Spleen (tissue), 11 donors: ENCODE results near the gene ELAVL4. TPM values are rescaled to one million over a fixed set of nuclear protein-coding genes. Genes with fewer than 3 reads are reported as not detected.

Source experiments
- DNase-seq: peaks from one replicate; pipeline ENCODE4 v3.0.0-alpha.2; 2020
- H3K27ac ChIP-seq, 8 donors: fragments of 200-600 bp; sonication (generic) in 7 of 8; 1 replicate in 4 of 8; 2 replicates in 4 of 8; pipeline versions ENCODE4 v1.5.0 to v1.8.0; 2016 to 2021; ENCODE audit warnings: inconsistent platforms in 4 of 8, mild to moderate bottlenecking in 4 of 8, moderate library complexity in 1 of 8
- H3K27me3 ChIP-seq, 7 donors: fragments of 200-600 bp; sonication (generic) in 6 of 7; replicated peaks in 1 of 7; 1 replicate in 4 of 7; 2 replicates in 3 of 7; pipeline versions ENCODE4 v1.5.0 to v1.8.0; 2016 to 2021; ENCODE audit warnings: inconsistent platforms in 3 of 7, mild to moderate bottlenecking in 1 of 7
- H3K36me3 ChIP-seq, 6 donors: fragments of 200-600 bp; sonication (generic) in 5 of 6; 1 replicate in 4 of 6; 2 replicates in 2 of 6; pipeline versions ENCODE4 v1.5.0 to v1.8.0; 2016 to 2021; ENCODE audit warnings: inconsistent platforms in 2 of 6
- H3K4me1 ChIP-seq, 6 donors: fragments of 200-600 bp; sonication (generic) in 5 of 6; 1 replicate in 3 of 6; 2 replicates in 3 of 6; pipeline versions ENCODE4 v1.5.0 to v1.8.0; 2016 to 2021; ENCODE audit warnings: inconsistent platforms in 3 of 6
- H3K4me3 ChIP-seq, 8 donors: fragments of 200-600 bp; sonication (generic) in 7 of 8; 1 replicate in 4 of 8; 2 replicates in 4 of 8; pipeline versions ENCODE4 v1.5.0 to v1.8.0; 2016 to 2021; ENCODE audit warnings: inconsistent platforms in 4 of 8, mild to moderate bottlenecking in 4 of 8, moderate library complexity in 2 of 8
- H3K9me3 ChIP-seq, 8 donors: fragments of 200-600 bp; sonication (generic) in 7 of 8; 1 replicate in 4 of 8; 2 replicates in 4 of 8; pipeline versions ENCODE4 v1.5.0 to v1.8.0; 2016 to 2021; ENCODE audit warnings: inconsistent platforms in 4 of 8
- POLR2A ChIP-seq, 3 donors: fragments of 450-650 bp; IDR thresholded peaks; one replicate each; pipeline ENCODE4 v1.5.1; 2017; ENCODE audit warnings: antibody characterized with exemption in 3 of 3, mild to moderate bottlenecking in 1 of 3
- POLR2AphosphoS5 ChIP-seq, 3 donors: sonication (generic); formaldehyde crosslinking; IDR thresholded peaks; one replicate each; pipeline ENCODE4 v1.5.1; 2017; ENCODE audit warnings: antibody characterized with exemption in 3 of 3
- whole genome bisulfite sequencing, 5 donors: extraction: QIAGEN DNeasy Blood & Tissue Kit in 3 of 5; methylation state at CpG; one replicate each; pipeline versions ENCODE4 v1.1.5 to v1.1.7; 2013 to 2018; 5-methylcytosine and 5-hydroxymethylcytosine counted together
- intact Hi-C: fragments of 100-400 bp; cut with DNase I; formaldehyde crosslinking; loops from one replicate; pipeline ENCODE4 v1.15.0; 2023; ENCODE audit warnings: low total_unique reads
- polyA plus RNA-seq, 3 donors: library from polyadenylated mRNA; stranded (reverse); fragments of 200-250 nt; gene quantifications; one replicate each; pipeline ENCODE4 v1.2.1, GENCODE V29; 2013
- total RNA-seq, 7 donors: library from RNA; depleted of rRNA in 3 of 7; stranded (reverse); fragments of >200 nt in 3 of 7; fragmentation: NEBNext Ultra II Directional in 4 of 7; extraction: Animal tissue kit (Norgen Biotek cat#: 25700) in 4 of 7; gene quantifications; one replicate each; pipeline versions ENCODE4 v1.1.0 to v1.2.1, GENCODE V29; 2016 to 2021
- TF ChIP-seq, protein P1 (sequence below), 11 experiments: fragments of 200-600 bp in 7 of 11; fragments of 450-650 bp in 4 of 11; sonication (generic) in 4 of 11; IDR thresholded peaks in 8 of 11; conservative IDR thresholded peaks in 3 of 11; 1 replicate in 7 of 11; 2 replicates in 4 of 11; pipeline versions ENCODE4 v1.4.0 to v1.8.0; 2016 to 2021; ENCODE audit warnings: antibody characterized with exemption in 11 of 11, inconsistent platforms in 4 of 11, mild to moderate bottlenecking in 1 of 11
- donor health status: healthy with polysubstance abuse.
- donor health status: DM: no; HTN: no; CAD: no; lungs with moderate emphysema.
- donor health status: DM: no; HTN: no; CAD: no.
- donor health status: Bipolar disorder and iron deficiency.
- donor health status: healthy.
- donor health status: DM: no; HTN: no; CAD: no.
- donor health status: DM: yes; HTN: yes; CAD: no.

ELAVL4 gene
- total and polyA plus RNA-seq, 10 donors, result 0.07 to 1.0 (median 0.47) TPM; not detected in 6

DNA sequence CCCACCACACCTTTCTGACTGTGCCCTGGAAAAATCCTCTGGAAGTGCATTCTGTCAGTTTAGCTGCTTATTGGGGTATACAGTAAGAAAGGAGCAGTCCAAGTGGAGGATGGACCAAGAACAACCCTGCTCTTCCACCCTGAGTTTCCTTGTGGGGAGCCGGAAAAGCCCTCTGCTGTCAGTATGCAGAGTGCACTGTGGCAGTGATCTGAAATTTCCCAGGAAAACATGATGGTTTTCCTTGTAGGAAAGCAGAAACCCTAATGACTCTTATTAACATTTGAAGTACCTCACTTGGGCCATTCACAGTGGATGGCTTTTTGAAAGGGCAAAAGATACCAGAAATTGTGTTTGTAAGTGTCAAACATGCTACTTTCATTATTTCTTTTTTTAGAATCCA lies 20.5 kb downstream of the ELAVL4 start:
- WGBS, 5 donors, result 56 to 87% (median 82%) methylated on average over 1 of the region's 1 CpG
- Histone ChIP-seq H3K9me3 (no peaks in the 10 kb centered on the region), H3K36me3 (no peaks in the 10 kb centered on the region), H3K4me3 (no peak overlapping the region), H3K4me1 (no peaks in the 10 kb centered on the region), H3K27me3 (peaks cover 0 to 21% (median 0%) of the 10 kb centered on the region in 7 donors), H3K27ac (no peak overlapping the region)
- no peak for TF ChIP-seq POLR2AphosphoS5 (IDR thresholded peaks at IDR 0.05)
- TF ChIP-seq, protein P1, sequence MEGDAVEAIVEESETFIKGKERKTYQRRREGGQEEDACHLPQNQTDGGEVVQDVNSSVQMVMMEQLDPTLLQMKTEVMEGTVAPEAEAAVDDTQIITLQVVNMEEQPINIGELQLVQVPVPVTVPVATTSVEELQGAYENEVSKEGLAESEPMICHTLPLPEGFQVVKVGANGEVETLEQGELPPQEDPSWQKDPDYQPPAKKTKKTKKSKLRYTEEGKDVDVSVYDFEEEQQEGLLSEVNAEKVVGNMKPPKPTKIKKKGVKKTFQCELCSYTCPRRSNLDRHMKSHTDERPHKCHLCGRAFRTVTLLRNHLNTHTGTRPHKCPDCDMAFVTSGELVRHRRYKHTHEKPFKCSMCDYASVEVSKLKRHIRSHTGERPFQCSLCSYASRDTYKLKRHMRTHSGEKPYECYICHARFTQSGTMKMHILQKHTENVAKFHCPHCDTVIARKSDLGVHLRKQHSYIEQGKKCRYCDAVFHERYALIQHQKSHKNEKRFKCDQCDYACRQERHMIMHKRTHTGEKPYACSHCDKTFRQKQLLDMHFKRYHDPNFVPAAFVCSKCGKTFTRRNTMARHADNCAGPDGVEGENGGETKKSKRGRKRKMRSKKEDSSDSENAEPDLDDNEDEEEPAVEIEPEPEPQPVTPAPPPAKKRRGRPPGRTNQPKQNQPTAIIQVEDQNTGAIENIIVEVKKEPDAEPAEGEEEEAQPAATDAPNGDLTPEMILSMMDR (IDR thresholded peaks at IDR 0.05 in 8 of 11, conservative IDR thresholded peaks at IDR 0.05 in 3 of 11), result no peak
- TF ChIP-seq POLR2A (IDR thresholded peaks at IDR 0.05), result no peak
- no peak for DNase-seq
- intact Hi-C loops, result no loop called here

DNA sequence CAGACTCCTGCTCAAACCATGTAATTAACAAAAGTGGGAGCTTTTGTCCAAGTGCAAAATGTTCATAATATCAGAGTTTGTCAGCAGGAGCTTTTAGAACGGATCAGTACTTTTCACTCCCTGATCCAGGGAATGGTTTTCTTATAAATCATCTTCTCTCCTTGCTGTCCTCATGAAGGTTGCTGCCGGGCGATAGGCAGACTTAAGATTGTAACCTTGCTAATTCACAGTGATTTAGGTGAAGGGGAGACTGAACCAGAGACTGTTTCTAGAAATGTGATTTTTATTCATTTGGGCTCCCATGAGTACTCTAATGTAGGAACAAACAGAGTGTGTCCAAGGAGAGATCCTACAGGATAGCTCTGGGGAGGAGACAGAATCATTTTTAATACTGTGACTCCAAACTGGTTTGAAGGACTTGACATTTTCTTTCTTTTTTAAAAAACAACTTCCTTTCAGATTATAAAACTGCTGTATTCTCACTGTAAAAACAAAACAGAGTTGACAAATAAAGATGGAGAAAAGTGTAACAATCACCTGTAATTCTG lies 23.7 kb downstream of the ELAVL4 start:
- TF ChIP-seq, protein P1 (IDR thresholded peaks at IDR 0.05 in 8 of 11, conservative IDR thresholded peaks at IDR 0.05 in 3 of 11), result no peak
- TF ChIP-seq POLR2AphosphoS5 (IDR thresholded peaks at IDR 0.05), result no peak
- TF ChIP-seq POLR2A (IDR thresholded peaks at IDR 0.05), result no peak
- Histone ChIP-seq H3K27me3 (peaks cover 0 to 10% (median 0%) of the 10 kb centered on the region in 7 donors), H3K36me3 (no peaks in the 10 kb centered on the region), H3K4me1 (no peaks in the 10 kb centered on the region), H3K27ac (no peak overlapping the region), H3K4me3 (no peak overlapping the region), H3K9me3 (no peaks in the 10 kb centered on the region)
- no peak for DNase-seq
- intact Hi-C loops, result no loop called here
- 74 to 80% (median 77%) methylated on average over 3 of the region's 3 CpGs for WGBS, 5 donors

DNA sequence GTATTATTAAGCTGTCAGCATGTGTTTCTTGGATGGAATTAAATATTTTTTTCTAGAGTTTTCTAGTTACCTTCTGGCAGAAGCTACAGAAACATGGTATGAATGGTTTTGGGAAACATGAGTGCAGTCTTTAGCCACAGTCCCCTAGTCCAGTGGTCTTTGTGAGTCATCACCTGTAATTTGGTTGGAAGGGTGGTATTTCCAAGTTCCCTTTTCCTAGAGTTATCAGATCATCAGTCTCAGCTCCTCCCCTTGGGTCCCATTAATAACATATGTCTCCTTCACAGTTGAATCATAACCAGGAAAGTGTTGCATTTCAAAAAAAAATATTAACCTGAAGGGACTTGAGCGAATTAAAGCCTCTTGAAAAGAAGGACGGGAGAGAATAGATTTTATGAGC lies 27.0 kb downstream of the ELAVL4 start:
- Histone ChIP-seq H3K9me3 (no peaks in the 10 kb centered on the region), H3K4me1 (no peaks in the 10 kb centered on the region), H3K27me3 (peaks cover 0 to 14% (median 0%) of the 10 kb centered on the region in 7 donors), H3K4me3 (no peak overlapping the region), H3K36me3 (no peaks in the 10 kb centered on the region), H3K27ac (no peak overlapping the region)
- intact Hi-C loops, result no loop called here
- DNase-seq, result no peak
- no peak for TF ChIP-seq POLR2A (IDR thresholded peaks at IDR 0.05)
- TF ChIP-seq POLR2AphosphoS5 (IDR thresholded peaks at IDR 0.05), result no peak
- TF ChIP-seq, protein P1 (IDR thresholded peaks at IDR 0.05 in 8 of 11, conservative IDR thresholded peaks at IDR 0.05 in 3 of 11), result no peak
- 76 to 89% (median 80%) methylated on average over 2 of the region's 2 CpGs for WGBS, 5 donors

DNA sequence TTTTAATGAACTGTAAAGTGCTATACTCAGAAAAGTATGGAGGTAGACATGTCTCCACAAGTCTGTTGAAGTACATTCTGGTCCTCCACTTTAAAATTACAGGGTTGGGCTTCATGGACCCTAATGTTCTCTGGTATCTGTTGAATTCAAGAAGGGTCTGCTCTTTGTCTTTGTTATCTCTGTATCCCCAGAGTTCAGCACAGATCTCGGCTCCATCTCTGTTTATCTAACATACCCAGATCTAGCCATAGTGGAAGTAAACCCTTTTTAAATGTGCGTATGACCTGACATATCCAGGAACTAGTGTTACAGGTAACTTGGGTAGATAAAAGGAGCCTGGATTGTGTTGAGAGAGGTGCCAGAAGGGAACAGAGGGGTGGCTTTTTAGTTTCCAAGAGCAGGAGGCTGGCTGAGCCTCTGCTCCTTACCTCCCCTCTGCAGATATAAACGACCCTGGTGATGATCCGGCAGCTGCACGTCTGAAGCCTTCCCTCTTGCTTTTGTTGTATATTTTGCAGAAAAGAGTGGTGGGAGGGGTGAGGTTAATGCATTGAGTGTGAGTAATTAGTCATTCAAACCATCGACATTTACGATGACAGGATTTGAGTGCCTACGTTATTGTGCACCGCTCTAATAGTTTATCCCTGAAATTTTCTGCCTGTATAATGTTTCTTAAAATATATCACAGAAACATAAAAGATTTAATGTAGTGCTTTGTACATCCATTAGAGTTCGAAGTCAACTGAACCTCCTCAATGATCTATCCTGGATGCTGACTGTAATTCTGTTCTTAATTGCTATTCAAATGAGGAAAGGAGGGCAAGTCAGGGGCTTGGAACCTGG lies 30.8 kb downstream of the ELAVL4 start:
- Histone ChIP-seq H3K36me3 (no peaks in the 10 kb centered on the region), H3K4me3 (no peak overlapping the region), H3K27me3 (peaks cover 0 to 4% (median 0%) of the 10 kb centered on the region in 7 donors), H3K4me1 (no peaks in the 10 kb centered on the region), H3K27ac (no peak overlapping the region), H3K9me3 (no peaks in the 10 kb centered on the region)
- TF ChIP-seq POLR2A (IDR thresholded peaks at IDR 0.05) (no peak), POLR2AphosphoS5 (IDR thresholded peaks at IDR 0.05) (no peak)
- TF ChIP-seq, protein P1 (IDR thresholded peaks at IDR 0.05 in 8 of 11, conservative IDR thresholded peaks at IDR 0.05 in 3 of 11), result no peak
- WGBS, 5 donors, result 67 to 81% (median 76%) methylated on average over 10 of the region's 10 CpGs
- intact Hi-C loops, result no loop called here
- DNase-seq, result no peak
